GM18526 (cell line): ENCODE data around the gene PLXDC1.

Experiments used
- POLR2A ChIP-seq: IDR thresholded peaks from 3 replicates; pipeline ENCODE4 v1.6.1; 2011; ENCODE audit not compliant: insufficient read length; ENCODE audit errors: extremely low read depth

The PLXDC1 gene

DNA sequence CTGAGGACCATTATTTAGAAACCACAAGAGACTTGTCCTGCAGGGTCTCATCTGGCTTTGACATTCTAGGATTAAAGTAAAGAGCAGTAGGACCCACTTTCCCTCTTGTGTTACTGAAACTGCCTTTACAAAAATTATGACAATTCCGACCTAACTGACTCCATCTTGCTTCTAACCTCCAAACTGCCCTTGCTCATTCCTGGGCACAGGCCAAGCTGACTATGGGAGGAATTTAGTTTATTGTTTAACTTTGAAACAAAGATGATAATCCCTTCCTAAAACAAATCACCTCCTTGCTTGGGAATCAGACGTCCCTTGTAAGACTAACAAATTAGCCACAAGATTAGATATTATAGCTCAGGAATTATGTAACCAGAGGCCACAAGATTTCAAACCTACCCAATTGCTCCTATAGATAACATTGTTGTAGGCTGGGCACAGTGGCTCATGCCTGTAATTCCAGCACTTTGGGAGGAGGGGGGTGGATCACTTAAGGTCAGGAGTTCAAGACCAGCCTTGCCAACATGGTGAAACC lies 97.3 kb downstream of the PLXDC1 start:
- TF ChIP-seq POLR2A, result no peak

DNA sequence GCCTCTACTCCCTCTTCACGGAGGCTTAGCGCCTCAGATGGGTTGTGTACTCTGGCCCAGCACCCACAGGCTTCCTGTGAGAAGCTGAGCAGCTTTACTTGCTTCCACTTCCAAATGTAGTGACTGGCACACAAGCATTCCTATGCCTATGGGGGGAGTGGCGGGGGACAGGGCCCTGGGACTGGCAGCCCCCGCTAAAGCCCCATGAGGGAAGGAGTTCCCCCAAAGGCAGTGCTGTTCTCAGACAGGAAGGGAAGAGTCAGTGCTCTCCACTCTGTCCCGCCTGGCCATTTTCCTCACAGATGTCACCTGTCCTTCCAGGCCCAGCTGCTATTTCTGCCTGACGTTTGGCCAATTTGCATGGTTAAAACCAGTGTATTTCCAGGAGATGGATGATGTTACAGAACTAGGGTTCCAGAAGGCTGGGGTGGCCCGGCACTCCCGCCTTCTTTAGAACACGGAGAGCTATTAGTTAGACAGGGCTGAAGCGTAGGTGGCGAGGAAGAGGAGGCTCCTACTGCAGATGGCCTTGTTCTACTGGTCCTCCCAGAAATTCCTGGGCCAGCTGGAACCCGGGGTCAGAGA lies 100.3 kb downstream of the PLXDC1 start:
- no peak for TF ChIP-seq POLR2A

DNA sequence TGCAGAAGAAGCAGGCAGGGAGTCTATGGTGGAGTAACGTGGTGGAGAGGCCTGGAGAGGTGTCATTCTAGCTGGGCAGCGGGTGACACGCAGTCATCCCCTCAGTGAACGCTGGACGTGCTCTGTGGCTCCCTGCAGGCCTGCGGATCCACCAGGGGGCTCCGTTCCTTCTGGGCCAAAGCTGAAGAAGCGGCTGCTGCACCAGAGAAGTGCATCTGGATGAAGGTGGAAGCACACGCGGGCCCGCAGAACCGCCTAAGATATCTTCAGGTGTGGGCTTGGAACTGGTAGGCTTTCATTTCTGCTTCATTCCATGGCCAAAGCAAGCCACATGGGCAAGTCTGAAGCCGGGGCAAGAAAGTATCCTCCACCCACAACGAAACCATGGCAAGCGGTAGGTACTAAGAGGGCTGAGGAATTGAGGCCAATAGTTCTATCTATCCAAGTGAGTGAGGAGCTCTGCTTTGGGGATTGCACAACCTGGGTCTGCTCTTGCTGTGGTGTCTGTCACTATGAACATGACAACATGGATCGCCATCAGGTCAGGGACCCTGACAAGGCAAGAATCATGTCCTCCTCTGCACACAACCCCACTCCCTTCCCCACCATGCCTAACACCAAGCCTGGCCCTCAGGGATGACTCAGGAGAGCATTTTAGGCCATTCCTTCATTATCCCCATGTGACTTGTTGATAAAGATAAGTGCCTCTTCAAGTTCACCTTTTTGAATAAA lies 105.3 kb downstream of the PLXDC1 start:
- TF ChIP-seq POLR2A, result no peak

DNA sequence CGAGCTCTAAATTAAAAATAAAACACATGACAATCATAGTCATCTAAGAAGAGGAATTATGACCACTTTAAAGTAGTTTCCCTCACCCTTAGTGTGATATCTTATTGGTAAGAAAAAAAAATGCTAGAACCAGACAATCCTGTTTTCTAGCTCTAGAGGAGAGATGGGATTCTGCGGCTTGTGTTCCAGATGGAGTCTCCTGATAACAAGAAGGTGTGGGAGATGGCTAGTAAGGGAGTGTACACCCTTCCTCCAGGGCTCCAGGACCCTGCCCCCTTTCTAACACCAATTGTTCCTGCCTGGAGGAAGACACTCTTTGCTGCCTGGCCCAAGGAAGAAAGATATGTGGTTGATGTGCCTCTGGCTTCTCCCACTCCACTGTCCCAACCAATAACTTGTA lies 115.4 kb downstream of the PLXDC1 start:
- no peak for TF ChIP-seq POLR2A

DNA sequence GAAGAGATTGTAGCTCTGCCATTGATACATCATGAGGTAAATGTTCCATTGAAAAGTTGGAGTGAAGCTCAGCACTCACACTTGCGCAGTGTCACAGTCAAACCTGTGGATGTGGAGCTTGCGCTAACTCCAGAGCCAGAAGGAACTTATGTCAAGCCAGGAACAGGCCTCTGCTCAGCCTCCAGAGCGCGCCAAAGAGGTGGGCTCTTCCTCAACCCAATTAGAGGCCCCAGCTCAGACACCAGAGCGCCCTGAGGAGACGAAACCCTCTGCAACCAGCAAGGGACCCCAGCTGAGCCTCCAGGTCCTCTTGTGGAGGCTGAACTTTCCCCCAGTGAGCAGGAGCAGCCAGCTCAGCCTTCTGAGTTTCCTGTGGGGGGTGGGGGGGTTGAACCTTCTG lies 122.7 kb downstream of the PLXDC1 start:
- no peak for TF ChIP-seq POLR2A

DNA sequence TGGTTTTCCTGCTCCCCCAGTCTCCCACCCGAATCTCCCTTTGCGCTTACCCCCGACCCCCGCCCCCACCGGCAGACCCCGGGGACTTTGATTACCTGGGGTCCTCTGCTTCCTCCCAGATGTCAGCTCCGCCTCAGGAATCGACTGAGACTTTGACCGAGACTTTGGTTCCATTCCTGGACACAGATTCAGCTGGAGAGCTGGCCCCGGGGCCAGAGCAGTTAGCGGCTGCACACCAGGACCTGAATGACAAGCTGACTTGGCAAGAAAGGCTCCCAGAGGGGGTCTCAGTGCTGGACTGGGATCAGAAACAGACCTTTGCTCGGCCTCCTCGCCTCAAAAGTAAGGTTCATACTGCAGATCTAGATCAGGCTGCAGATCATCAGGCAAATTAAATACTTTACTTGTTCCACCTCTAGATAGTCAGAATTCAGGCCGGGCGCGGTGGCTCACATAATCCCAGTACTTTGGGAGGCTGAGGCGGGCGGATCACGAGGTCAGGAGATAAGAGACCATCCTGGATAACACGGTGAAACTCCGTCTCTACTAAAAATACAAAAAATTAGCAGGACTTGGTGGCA lies 123.9 kb downstream of the PLXDC1 start:
- no peak for TF ChIP-seq POLR2A

DNA sequence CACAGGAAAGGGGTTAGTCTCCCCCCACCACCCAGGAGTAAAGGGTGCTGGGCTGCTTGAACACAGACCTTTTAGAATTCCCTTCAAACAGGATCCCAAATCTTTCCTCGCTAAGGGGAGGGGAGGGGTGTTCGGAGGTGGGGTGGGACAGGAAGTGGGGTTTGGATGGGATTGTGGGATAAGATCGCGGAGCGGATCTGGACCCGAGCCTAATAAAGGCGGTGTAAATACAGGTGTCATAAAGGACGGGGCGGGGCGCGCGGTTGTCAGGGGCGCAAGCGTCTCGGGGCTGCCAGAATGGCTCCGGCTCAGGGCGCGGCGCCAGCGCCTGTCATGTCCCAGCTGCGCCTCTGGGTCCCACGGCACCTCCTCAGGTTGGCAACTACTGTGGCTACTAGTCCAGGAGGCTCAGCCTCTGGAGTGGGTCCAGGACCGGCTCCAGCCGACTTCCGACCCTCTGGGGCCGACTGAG lies 124.4 kb downstream of the PLXDC1 start:
- TF ChIP-seq POLR2A, result no peak

DNA sequence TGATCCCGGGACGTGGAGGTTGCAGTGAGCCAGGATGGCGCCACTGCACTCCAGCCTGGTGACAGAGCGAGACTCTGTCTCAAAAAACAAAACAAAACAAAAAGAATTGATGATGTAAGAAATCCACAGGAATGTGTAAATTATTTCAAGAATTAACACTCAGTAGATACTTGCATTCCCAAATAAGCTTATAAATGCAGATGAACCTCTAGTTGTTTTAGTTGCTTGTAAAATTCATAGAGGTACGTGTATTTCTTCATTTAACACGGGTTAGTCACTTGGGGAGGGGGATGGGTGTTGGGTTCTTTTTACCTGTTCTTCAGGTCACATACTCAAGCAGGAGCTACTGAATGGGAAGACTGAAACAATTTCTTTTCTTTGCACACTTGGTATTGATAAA lies 128.5 kb downstream of the PLXDC1 start:
- TF ChIP-seq POLR2A, result no peak

DNA sequence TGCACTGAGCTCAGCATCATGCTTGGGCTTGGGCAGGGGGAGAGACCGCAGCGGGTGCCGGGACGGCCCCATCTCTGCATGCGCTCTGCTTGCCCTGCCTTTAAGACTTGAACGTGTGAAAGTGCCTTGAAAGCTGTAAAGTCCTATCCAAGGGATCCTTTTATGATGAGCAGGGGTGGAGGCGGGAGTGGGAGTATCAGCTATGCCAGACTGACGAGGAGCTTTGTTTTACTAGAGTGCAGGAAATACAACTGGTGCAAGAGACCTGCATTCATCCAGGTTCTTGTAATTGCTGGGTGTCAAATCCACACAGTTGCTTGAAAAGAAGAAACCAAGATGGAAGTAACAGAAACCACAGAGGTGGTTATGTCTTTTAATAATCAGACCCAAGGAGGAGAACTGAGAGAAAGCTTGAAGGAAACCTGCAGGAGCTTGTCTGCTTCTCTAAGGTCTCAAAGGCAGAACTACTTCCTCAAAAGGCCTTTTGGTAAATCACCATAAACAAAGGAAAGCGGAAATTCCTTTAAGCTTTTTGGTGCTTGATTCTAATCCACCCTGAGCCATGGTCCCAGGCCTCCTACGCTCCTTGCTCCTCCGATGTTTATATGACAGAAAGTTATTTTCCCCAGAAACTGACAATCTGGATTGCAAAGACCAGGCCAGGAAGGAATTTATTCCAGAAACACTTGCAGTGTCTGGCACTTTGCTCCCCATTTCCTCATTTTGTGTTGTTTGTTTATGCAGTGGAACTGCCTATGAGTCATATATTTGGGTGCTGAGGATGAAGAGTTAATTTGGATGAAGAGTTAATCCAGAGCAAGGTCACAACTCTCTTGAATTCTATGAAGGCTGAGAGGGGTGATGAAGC lies 132.9 kb downstream of the PLXDC1 start:
- TF ChIP-seq POLR2A, result no peak

DNA sequence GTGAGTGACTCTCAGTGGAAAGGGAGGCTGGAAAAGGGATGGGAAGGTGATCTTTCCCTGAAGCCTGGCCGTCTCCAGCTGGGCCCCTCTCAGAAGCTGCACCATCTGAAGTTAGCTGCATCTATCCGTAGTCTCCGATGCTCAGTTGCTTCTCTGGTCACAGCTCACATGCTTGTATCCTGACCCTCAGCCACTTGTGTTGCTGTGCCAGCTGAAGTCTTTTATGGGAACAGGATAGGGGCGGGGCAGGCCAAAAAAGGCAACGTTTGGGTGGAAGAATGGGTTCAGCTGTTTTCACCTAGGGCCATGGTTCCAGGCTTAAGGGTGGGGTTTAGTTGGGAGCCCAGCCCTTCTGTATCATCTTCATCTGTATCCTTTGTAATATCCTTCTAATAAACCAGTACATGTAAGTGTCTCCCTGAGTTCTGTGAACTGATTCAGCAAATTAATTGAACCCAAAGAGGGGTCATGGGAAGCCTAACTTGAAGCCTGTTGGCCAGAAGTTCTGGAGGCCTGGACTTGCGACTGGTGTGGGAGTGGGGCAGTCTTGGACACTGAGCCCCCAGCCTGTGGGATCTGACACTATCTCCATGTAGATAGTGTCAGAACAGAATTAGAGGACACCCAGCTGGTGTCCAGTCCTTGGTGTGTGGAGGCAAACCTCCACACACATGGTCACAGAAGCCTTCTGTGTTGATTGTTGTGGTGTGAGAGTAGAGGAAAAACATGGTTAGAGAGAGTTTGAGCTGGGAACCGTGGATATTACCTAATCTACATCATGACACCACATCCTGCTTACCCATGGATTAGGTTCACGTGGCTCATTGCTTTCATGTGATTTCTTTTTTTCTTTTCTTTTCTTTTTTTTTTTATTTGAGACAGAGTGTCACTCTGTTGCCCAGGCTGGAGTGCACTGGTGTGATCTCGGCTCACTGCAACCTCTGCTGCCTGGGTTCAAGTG lies 135.0 kb downstream of the PLXDC1 start:
- TF ChIP-seq POLR2A, result no peak

DNA sequence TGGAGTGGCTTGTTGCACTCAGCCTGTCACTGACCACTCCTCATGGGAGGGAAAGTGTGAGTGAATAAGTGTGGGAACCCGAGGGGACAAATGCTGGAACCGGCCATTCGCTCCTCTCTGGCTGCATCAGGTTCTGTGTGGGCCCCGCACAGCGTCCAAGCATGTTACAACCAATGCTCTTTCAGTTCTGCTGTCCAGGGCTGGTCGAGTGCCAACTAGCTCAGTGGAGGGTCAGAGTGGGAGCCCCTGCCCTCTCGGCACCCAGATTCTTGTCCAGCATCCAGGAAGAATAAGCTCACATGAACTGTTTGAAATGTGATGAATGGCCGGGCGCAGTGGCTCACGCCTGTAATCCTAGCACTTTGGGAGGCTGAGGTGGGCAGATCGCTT lies 135.9 kb downstream of the PLXDC1 start:
- no peak for TF ChIP-seq POLR2A

DNA sequence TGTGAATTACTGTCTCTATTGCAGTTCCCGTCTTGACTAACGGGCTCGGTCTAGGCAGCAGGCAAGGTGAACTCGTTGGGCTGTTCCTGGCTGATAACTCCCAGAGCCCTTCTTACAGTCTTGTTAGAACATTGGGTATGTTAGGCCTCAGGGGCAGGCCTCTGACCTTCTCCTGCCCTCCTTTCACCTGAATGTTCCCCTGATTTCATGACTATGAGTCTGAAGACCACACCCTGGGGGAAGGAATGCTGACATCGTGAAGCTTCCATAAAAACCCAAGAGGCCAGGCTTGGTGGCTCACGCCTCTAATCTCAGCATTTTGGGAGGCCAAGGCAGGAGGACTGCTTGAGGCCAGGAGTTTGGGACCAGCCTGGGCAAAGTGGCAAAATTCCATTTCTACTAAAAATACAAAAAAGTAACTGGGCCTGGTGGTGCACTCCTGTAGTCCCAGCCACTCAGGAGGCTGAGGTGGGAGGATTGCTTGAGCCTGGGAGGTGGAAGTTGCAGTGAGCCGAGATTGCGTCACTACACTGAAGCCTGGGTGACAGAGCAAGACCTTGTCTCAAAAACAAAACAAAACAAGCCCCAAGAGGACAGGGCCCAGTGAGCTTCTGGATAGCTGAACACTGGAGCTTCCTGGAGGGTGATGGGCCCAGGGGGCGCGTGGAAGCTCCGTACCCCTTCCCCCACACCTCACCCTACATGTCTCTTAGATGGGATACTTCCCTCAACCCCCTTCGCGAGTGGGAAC lies 136.5 kb downstream of the PLXDC1 start:
- no peak for TF ChIP-seq POLR2A

DNA sequence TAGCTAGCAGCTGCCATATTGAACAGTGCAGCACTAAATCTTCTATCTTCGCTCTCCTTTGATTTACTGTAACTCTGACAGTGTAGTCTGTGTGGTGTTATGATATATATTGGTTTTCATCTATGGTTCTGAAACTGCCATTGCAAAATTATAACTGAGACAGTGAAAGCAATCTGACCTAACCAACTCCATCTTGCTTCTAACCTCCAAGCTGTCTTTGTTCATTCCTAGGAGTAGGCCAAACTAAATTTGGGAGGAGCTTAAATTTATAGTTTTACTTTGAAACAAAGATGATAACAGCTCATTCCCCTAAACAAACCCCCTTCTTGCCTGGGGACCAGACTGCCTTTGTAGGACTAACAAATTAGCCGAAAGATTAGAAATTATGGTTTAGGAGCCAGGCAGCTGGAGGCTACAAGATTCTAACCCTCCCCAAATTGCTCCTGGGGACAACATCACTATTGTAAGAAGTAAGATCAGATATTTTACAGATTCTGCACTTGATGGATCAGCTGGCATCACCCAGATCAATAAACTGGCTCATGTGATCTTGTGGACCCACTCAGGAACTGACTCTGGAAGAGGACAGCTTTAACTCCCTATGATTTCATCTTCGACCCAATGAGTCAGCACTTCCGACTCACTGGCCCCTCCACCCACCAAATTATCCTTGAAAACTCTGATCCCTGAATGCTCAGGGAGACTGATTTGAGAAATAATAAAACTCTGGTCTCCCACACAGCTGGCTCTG lies 137.2 kb downstream of the PLXDC1 start:
- TF ChIP-seq POLR2A, result no peak
